Stimulated activated CD8-positive, alpha-beta memory T cell treated with anti-CD3 and anti-CD28 coated beads, Interleukin-15, amount 100 ng/mL, for 1 hour (primary cell): ENCODE measurements around the gene CYRIA.

Experiments used
- DNase-seq: peaks from one replicate; pipeline ENCODE4 v3.0.0-alpha.2; 2020; ENCODE audit warnings: low read depth

Gene CYRIA

DNA sequence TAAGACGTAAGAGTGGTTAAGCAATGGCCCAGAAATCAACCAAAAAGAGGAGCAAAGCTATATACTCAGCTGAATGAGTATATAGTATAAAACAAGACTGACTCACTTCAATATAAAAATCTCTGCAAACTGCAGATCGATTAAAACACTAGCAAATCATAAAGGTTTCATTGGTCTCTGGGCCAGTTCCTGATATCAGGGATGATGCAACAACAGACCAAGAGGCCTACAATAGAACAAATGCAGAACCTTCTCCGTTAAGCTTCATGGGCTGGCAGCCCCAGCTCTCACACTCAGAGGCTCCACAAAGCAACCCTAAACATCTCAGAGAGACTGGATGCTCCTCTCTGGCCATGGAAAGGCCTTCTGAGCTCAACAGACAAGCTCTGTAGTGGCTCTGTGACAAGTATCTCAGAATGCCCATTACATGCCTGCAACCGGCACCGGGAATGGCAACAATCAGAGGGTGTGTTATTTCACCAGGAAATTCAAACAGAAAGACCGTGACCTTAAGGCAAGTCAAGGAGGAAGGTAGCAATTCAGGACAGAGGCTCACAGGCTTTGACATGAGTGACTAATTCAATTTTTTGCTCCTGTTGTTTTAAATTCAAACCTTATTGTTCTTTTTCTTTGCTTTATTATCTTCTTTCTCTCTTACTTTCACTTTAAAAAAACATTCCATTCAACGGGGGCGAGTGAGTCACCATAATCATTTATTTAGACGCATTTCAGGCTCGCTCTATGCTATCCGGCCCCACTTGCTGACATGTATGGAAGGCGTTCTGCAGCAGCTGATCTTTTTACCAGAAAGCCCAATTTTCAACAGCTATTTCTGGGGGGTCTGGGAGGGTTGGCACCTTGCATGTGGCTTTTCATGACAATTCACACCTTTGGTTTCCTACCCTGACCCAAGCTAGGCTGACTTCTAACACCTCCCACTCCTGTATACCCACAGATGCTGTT, 15.1 kb downstream of the CYRIA start:
- no peak for DNase-seq

GRCh38 chr2:16649353-16650286, 16.0 kb downstream of the CYRIA start:
- no peak for DNase-seq

DNA sequence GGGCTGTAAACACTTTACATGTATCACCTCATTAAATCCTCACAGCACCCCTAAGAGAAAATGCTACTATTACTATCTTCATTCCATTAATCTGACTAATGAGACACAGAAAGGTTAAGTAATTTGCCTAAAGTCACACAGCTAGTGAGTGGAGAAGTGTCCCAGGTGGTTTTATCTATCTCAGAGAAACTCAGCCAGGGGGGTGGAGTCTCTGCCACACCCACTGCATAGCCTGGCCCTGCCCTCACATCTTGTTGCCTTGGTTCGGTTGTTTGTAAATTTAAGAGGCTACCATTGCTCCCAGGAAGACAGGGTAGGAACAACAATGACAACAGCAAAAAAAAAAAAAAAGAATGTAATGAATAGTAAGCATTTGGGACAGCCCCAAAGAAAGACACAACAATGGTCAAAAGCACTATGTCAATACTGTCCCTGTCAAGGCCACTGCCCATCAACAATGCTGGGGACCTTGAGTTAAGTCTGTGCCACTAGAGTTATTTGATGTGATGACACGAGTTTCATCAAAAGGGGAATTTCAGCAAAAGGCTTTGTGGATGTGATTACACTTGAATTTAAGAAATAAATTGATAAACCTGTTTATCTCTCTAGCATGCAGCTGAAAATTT, 17.5 kb downstream of the CYRIA start:
- DNase-seq: no peak

GRCh38 chr2:16645775-16646559, 19.7 kb downstream of the CYRIA start:
- DNase-seq: no peak

- DNase-seq: no peak
These were observed 20.5 kb downstream of the CYRIA start for GRCh38 chr2:16645088-16645487.

- no peak for DNase-seq
These were observed 21.3 kb downstream of the CYRIA start for GRCh38 chr2:16644221-16644925.

DNA sequence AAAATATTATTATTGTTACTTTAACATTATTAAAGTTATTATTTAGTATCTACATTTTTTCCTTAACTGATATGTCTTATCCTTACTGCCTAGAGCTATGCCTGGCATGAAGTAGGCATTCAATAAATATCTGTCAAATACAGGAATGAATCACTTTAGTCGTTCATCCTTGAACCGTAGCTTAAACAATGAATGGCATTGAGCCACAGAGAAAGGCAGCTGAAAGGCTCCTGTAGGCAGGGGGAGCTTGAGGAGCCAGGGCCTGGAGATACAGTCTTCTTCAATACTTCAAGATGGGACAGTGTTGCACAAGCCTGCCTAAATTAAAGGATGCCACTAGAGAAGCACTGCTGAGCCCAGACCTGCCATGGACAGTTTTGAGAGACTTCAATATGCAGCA, 22.5 kb downstream of the CYRIA start:
- DNase-seq: no peak

GRCh38 chr2:16642088-16642487, 23.5 kb downstream of the CYRIA start:
- no peak for DNase-seq

DNA sequence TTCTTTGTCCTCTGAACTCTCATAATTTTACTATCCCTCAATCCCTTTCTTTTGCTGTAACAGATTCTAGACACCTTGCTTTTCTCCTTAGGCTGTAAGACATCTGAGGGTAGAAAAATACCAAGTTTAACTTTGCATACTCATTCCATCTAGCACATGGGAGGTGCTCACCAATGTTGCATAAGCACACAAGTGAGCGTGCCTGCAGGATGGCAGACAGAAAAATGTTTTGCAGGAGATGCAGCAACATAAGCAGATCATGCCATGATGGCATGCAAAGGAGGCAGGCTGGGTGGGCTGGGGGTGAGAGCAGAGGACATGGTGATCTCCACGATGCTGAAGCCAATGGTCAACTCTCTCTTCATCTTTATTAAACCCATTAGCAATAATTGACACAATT, 24.1 kb downstream of the CYRIA start:
- no peak for DNase-seq

DNA sequence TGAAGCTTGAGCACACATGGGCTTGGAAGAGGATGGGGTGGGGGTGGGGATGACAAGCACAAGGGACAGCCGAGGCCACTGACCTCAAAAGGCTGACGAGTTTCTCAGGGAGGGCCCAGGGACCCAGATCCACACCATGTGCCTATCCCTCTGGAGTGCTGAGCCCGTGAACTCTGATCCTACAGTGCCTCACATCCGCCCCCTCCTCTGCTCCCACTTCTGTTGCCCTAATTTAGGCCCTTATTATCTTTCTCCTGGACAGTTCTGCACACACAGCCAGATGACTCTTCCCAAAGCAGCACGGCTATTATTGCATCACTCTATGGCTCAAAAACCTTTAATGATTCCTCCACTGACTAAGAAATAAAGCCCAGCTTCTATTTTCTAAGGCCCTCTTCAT, 24.8 kb downstream of the CYRIA start:
- DNase-seq: no peak

DNA sequence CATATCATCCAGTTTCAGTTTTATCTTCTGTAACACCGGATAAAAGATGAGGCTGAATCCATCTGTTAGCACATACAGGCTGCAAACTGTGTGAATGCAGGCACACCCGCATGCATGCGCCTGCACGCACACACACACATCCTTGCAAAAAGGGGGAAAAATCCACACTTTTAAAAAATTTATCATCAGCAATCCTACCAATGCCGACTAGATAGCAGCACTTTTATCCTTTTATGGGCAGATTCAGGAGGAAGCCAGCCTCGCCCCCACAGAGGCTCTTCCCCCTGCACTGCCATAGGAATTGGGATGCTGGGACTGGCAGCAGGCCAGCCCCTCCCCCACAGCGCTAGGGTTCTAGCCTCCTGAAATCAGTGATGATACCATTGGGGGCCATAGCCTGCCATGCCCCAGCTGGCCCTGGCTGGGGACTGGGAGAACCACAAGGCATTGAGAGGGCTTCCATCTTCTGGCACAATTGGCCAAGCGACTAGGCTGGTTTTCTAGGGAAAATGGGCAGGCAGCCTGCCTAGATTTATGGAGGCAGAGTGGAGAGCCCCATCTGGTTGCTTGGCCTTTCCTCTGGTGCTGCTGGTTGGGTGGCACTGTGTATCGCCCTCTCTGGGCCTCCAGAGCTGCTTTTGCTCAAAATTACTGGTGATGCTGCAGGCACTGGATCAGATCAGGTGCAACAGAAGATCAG, 25.5 kb downstream of the CYRIA start:
- DNase-seq: no peak

- DNase-seq: no peak
These were observed 26.2 kb downstream of the CYRIA start for GRCh38 chr2:16639431-16639830.

DNA sequence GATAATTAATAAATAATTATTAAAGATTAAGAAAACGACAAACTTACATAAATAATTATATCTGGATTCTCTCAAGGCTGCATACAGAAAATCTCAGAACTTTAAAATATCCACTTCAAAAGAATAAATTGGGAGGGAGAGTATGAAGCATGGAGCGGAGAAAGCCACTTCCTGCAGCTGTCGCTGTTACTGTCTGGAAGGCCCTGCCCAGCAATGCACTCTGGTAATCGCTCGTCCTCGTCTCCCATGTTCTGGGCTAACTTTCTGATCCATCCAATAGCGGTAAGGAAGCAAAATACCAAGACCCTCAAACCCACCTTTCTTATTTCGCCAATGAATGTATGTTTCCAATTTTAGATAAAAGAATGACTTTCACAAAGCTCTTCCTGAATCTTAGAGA, 26.7 kb downstream of the CYRIA start:
- no peak for DNase-seq

DNA sequence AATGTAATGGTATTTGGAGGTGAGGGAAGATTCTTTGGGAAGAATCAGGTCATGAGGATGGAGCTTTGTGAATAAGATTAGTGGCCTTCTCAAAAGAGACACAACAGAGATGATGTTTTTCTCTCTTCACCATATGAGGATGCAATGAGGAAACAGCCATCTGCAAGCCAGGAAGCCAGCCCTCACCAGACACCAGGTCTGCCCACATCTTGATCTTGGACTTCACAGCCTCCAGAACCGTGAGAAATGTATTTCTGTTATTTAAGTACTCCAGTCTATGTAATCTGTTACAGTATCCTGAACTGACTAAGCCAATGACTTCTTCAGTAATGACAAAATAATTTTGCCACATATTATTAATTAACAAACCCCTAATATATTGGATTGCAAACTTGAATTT, 28.3 kb downstream of the CYRIA start:
- DNase-seq: no peak

DNA sequence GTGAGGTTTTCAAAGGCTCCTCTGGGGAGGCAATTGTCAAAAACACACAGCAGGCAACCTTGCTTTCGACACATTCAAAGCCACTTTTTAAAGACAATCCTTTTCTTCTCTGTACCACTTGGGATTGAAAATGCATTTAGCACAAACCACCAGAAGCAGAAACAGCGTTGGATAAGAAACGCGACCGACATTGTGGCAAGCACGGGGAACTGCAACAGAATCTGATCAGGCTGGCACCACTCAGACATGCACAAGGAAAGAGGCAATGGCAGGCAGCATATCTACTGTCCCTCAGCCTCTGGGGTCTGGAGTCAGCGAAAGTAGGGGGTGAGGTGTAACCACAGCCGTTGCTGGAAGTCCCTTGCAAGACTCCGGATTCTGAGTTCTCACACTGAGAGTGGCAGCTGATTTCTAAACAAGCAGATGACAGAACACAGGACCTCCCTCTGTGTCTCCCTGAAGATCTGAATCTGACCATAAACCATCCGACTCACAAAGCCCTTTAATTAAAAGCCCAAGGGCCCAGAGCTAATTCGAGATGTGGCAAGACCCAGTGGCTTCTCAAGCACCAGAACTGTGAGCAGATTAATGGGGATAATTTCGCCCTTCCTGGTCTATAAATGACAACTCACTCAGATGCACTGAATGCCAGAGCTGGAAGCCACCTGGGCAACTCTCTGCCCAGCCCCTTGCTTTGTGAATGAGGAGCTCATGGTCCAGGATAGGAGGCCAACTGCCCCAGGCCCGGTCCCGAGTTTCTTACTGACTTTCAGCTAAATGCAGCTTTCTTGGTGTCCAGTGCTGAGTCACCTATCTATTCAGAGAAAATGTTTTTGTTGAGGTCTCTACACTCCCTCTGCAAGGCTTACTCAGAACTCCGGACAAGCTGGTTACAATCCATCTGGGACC, 29.6 kb downstream of the CYRIA start:
- DNase-seq: no peak

- DNase-seq: no peak
These were observed 31.8 kb downstream of the CYRIA start for GRCh38 chr2:16633621-16634430.

- DNase-seq: no peak
These were observed 33.0 kb downstream of the CYRIA start for GRCh38 chr2:16632598-16632997.

DNA sequence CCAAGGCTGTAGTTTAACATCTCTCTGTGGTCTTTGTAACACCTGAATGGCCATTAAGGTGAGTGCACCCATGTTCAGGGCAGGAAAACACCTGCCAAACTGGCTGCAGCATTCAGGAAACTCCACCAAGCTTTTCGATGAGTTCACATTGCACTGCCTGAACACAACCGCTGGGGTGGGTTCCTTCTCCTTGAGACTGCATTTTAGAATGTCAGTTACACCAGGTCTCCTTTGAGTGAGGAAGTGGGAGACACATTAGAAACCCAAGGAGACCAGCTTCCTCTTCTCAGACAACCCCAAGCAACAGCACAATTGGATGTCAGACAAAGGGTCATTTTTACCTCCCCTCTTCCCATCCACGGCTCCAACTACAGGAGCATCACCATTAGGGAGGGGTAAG, 35.2 kb downstream of the CYRIA start:
- no peak for DNase-seq
